ENCODE data around the gene WDR83.

The WDR83 gene

GRCh38 chr19:12668346-12668745 is 1.7 kb downstream of the WDR83 start:
- H3K9me3 ChIP-seq (ENCODE audit: control insufficient read depth in 5 of 5, low read length in 5 of 5), result no peaks in the 10 kb centered on the region
- H3K4me1 ChIP-seq (ENCODE audit: control insufficient read depth in 5 of 5, insufficient read depth in 5 of 5, low read length in 5 of 5), result peaks cover 23 to 67% (median 48%) of the 10 kb centered on the region in 5 donors
- peak overlapping the region; percentile 35 to 99 (median 98) for H3K9ac ChIP-seq (ENCODE audit: low read length in 5 of 5)
- peaks cover 0 to 32% (median 16%) of the 10 kb centered on the region in 5 donors for H3K36me3 ChIP-seq (ENCODE audit: control insufficient read depth in 5 of 5, insufficient read depth in 5 of 5, low read length in 5 of 5)
- H3K27ac ChIP-seq (ENCODE audit: low read depth, low read length), result peak overlapping the region; percentile 97
- H3K27me3 ChIP-seq (ENCODE audit: control insufficient read depth in 5 of 5, insufficient read depth in 4 of 5, low read length in 5 of 5), result no peaks in the 10 kb centered on the region
- H3K4me3 ChIP-seq (ENCODE audit: low read depth in 1 of 5, low read length in 5 of 5), result peak overlapping the region; percentile 82 to 93 (median 90)

- Histone ChIP-seq H3K27me3 (ENCODE audit: control insufficient read depth in 5 of 5, insufficient read depth in 4 of 5, low read length in 5 of 5) (no peaks in the 10 kb centered on the region), H3K9ac (ENCODE audit: low read length in 5 of 5) (peak overlapping the region; percentile 87 to 99 (median 98)), H3K36me3 (ENCODE audit: control insufficient read depth in 5 of 5, insufficient read depth in 5 of 5, low read length in 5 of 5) (peaks cover 0 to 32% (median 17%) of the 10 kb centered on the region in 5 donors), H3K27ac (ENCODE audit: low read depth, low read length) (peak overlapping the region; percentile 97), H3K4me1 (ENCODE audit: control insufficient read depth in 5 of 5, insufficient read depth in 5 of 5, low read length in 5 of 5) (peaks cover 23 to 67% (median 48%) of the 10 kb centered on the region in 5 donors), H3K9me3 (ENCODE audit: control insufficient read depth in 5 of 5, low read length in 5 of 5) (no peaks in the 10 kb centered on the region), H3K4me3 (ENCODE audit: low read depth in 1 of 5, low read length in 5 of 5) (peak overlapping the region; percentile 82 to 93 (median 90))
These were observed 2.3 kb downstream of the WDR83 start for GRCh38 chr19:12668932-12669269.

GRCh38 chr19:12669270-12670158 is 2.9 kb downstream of the WDR83 start:
- Histone ChIP-seq H3K27me3 (ENCODE audit: control insufficient read depth in 5 of 5, insufficient read depth in 4 of 5, low read length in 5 of 5) (no peaks in the 10 kb centered on the region), H3K27ac (ENCODE audit: low read depth, low read length) (peak overlapping the region; percentile 97), H3K9me3 (ENCODE audit: control insufficient read depth in 5 of 5, low read length in 5 of 5) (no peaks in the 10 kb centered on the region), H3K9ac (ENCODE audit: low read length in 5 of 5) (peak overlapping the region; percentile 87 to 99 (median 98)), H3K4me3 (ENCODE audit: low read depth in 1 of 5, low read length in 5 of 5) (peak overlapping the region; percentile 83 to 93 (median 90)), H3K36me3 (ENCODE audit: control insufficient read depth in 5 of 5, insufficient read depth in 5 of 5, low read length in 5 of 5) (peaks cover 0 to 35% (median 23%) of the 10 kb centered on the region in 5 donors), H3K4me1 (ENCODE audit: control insufficient read depth in 5 of 5, insufficient read depth in 5 of 5, low read length in 5 of 5) (peaks cover 23 to 64% (median 48%) of the 10 kb centered on the region in 5 donors)

DNA sequence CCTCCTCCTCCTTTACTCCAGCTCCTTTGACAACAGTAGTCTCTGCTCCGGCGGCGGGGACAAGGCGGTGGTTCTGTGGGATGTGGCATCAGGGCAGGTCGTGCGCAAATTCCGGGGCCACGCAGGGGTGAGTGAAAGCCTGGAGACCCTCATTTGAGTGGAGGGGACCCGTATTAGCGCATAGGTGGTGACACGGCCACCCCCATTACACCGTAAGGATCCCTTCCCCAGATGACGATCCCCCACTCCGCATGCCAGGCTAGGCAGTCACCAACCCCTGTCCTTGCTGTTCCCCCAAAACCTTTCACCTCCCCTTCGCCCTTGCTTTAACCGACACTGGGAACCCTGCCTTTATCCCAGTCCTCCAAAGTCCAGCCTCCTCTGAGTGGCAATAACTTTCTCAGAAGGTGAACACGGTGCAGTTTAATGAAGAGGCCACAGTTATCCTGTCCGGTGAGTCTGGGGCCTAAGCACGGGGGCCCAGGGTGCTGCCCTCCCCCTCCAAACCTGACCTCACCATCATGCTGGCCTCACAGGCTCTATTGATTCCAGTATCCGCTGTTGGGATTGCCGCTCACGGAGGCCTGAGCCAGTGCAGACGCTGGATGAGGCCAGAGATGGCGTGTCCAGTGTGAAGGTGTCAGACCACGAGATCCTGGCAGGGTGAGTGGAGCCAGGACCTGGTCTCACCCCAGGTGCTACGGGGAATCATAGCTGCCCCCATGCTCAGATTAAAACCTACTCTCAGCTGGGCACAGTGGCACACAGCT is 3.7 kb downstream of the WDR83 start:
- peaks cover 23 to 55% (median 48%) of the 10 kb centered on the region in 5 donors for H3K4me1 ChIP-seq (ENCODE audit: control insufficient read depth in 5 of 5, insufficient read depth in 5 of 5, low read length in 5 of 5)

DNA sequence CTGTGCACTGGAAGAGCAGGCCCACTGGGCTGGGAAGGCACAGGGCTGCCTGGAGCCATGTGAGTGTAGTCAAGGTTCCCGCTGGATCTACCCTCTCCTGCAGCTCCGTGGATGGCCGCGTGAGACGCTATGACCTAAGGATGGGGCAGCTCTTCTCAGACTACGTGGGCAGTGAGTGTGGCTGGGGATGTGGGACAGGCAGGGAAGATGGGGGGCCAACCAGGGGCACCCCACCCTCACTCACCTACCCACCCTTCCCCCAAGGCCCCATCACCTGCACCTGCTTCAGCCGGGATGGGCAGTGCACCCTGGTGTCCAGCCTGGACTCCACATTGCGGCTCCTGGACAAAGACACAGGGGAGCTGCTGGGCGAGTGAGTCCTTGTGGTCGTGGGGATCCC is 6.1 kb downstream of the WDR83 start:
- Histone ChIP-seq H3K9me3 (ENCODE audit: control insufficient read depth in 5 of 5, low read length in 5 of 5) (no peaks in the 10 kb centered on the region), H3K4me1 (ENCODE audit: control insufficient read depth in 5 of 5, insufficient read depth in 5 of 5, low read length in 5 of 5) (peaks cover 16 to 35% (median 30%) of the 10 kb centered on the region in 5 donors), H3K27me3 (ENCODE audit: control insufficient read depth in 5 of 5, insufficient read depth in 4 of 5, low read length in 5 of 5) (no peaks in the 10 kb centered on the region), H3K9ac (ENCODE audit: low read length in 5 of 5) (no peak overlapping the region), H3K27ac (ENCODE audit: low read depth, low read length) (no peak overlapping the region), H3K4me3 (ENCODE audit: low read depth in 1 of 5, low read length in 5 of 5) (no peak overlapping the region), H3K36me3 (ENCODE audit: control insufficient read depth in 5 of 5, insufficient read depth in 5 of 5, low read length in 5 of 5) (peaks cover 0 to 56% (median 47%) of the 10 kb centered on the region in 5 donors)

More for the DNA sequence above, 3.7 kb downstream of the WDR83 start:
- no peaks in the 10 kb centered on the region for H3K27me3 ChIP-seq (ENCODE audit: control insufficient read depth in 5 of 5, insufficient read depth in 4 of 5, low read length in 5 of 5)
- peak overlapping the region; percentile 87 to 99 (median 98) for H3K9ac ChIP-seq (ENCODE audit: low read length in 5 of 5)
- no peaks in the 10 kb centered on the region for H3K9me3 ChIP-seq (ENCODE audit: control insufficient read depth in 5 of 5, low read length in 5 of 5)
- H3K36me3 ChIP-seq (ENCODE audit: control insufficient read depth in 5 of 5, insufficient read depth in 5 of 5, low read length in 5 of 5), result peaks cover 0 to 34% (median 25%) of the 10 kb centered on the region in 5 donors
- H3K27ac ChIP-seq (ENCODE audit: low read depth, low read length), result peak overlapping the region; percentile 97
- H3K4me3 ChIP-seq (ENCODE audit: low read depth in 1 of 5, low read length in 5 of 5), result peak overlapping the region; percentile 83 to 93 (median 90)

- Histone ChIP-seq H3K4me1 (ENCODE audit: control insufficient read depth in 5 of 5, insufficient read depth in 5 of 5, low read length in 5 of 5) (peaks cover 5 to 14% (median 12%) of the 10 kb centered on the region in 5 donors), H3K27me3 (ENCODE audit: control insufficient read depth in 5 of 5, insufficient read depth in 4 of 5, low read length in 5 of 5) (no peaks in the 10 kb centered on the region), H3K9ac (ENCODE audit: low read length in 5 of 5) (no peak overlapping the region), H3K36me3 (ENCODE audit: control insufficient read depth in 5 of 5, insufficient read depth in 5 of 5, low read length in 5 of 5) (peaks cover 0 to 73% (median 65%) of the 10 kb centered on the region in 5 donors), H3K9me3 (ENCODE audit: control insufficient read depth in 5 of 5, low read length in 5 of 5) (no peaks in the 10 kb centered on the region), H3K27ac (ENCODE audit: low read depth, low read length) (no peak overlapping the region), H3K4me3 (ENCODE audit: low read depth in 1 of 5, low read length in 5 of 5) (no peak overlapping the region)
These were observed 8.8 kb downstream of the WDR83 start for GRCh38 chr19:12675399-12675798.

DNA sequence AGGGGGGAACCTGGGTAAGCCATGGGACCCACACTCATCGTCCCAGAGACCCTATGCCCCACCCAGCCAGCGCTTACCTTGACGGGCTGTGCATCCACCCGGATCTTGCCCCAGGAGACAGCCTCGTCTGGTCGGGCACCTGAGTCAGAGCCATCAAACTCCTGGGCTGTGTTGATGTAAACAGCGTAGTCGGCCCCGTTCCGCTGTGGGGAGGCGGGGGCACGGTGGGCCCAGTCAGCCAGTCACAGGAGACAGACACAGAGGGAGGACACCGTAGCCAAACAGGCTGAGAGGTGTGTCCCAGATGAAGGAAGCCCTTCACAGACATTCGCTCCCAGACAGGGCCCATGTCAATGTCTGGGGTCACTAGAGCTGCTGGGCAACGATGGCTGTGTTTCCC is 9.3 kb downstream of the WDR83 start:
- no peak overlapping the region for H3K9ac ChIP-seq (ENCODE audit: low read length in 5 of 5)

GRCh38 chr19:12676384-12676792 is 9.8 kb downstream of the WDR83 start:
- Histone ChIP-seq H3K27ac (ENCODE audit: low read depth, low read length) (no peak overlapping the region), H3K9ac (ENCODE audit: low read length in 5 of 5) (no peak overlapping the region), H3K36me3 (ENCODE audit: control insufficient read depth in 5 of 5, insufficient read depth in 5 of 5, low read length in 5 of 5) (peaks cover 0 to 73% (median 65%) of the 10 kb centered on the region in 5 donors), H3K9me3 (ENCODE audit: control insufficient read depth in 5 of 5, low read length in 5 of 5) (no peaks in the 10 kb centered on the region), H3K27me3 (ENCODE audit: control insufficient read depth in 5 of 5, insufficient read depth in 4 of 5, low read length in 5 of 5) (no peaks in the 10 kb centered on the region), H3K4me1 (ENCODE audit: control insufficient read depth in 5 of 5, insufficient read depth in 5 of 5, low read length in 5 of 5) (peaks cover 5 to 14% (median 13%) of the 10 kb centered on the region in 5 donors), H3K4me3 (ENCODE audit: low read depth in 1 of 5, low read length in 5 of 5) (no peak overlapping the region)

More for the DNA sequence above, 9.3 kb downstream of the WDR83 start:
- H3K27me3 ChIP-seq (ENCODE audit: control insufficient read depth in 5 of 5, insufficient read depth in 4 of 5, low read length in 5 of 5), result no peaks in the 10 kb centered on the region
- H3K4me1 ChIP-seq (ENCODE audit: control insufficient read depth in 5 of 5, insufficient read depth in 5 of 5, low read length in 5 of 5), result peaks cover 2 to 11% (median 10%) of the 10 kb centered on the region in 5 donors
- H3K9me3 ChIP-seq (ENCODE audit: control insufficient read depth in 5 of 5, low read length in 5 of 5), result no peaks in the 10 kb centered on the region
- peaks cover 0 to 73% (median 65%) of the 10 kb centered on the region in 5 donors for H3K36me3 ChIP-seq (ENCODE audit: control insufficient read depth in 5 of 5, insufficient read depth in 5 of 5, low read length in 5 of 5)
- H3K27ac ChIP-seq (ENCODE audit: low read depth, low read length), result no peak overlapping the region
- no peak overlapping the region for H3K4me3 ChIP-seq (ENCODE audit: low read depth in 1 of 5, low read length in 5 of 5)

- Histone ChIP-seq H3K9me3 (ENCODE audit: control insufficient read depth in 5 of 5, low read length in 5 of 5) (no peaks in the 10 kb centered on the region), H3K4me3 (ENCODE audit: low read depth in 1 of 5, low read length in 5 of 5) (no peak overlapping the region), H3K27me3 (ENCODE audit: control insufficient read depth in 5 of 5, insufficient read depth in 4 of 5, low read length in 5 of 5) (no peaks in the 10 kb centered on the region), H3K27ac (ENCODE audit: low read depth, low read length) (no peak overlapping the region), H3K4me1 (ENCODE audit: control insufficient read depth in 5 of 5, insufficient read depth in 5 of 5, low read length in 5 of 5) (peaks cover 5 to 17% (median 13%) of the 10 kb centered on the region in 5 donors), H3K36me3 (ENCODE audit: control insufficient read depth in 5 of 5, insufficient read depth in 5 of 5, low read length in 5 of 5) (peaks cover 0 to 73% (median 65%) of the 10 kb centered on the region in 5 donors), H3K9ac (ENCODE audit: low read length in 5 of 5) (no peak overlapping the region)
These were observed 10.3 kb downstream of the WDR83 start for GRCh38 chr19:12676928-12677327.

Data from subcutaneous abdominal adipose tissue (tissue), 5 donors.